HepG2 (cell line): ENCODE data around the gene HES7. TPM values are rescaled to one million over a fixed set of nuclear protein-coding genes. Genes with fewer than 3 reads are reported as not detected.

Source experiments
- ATAC-seq: fragments of 200-7000 bp; cut with Tn5 transposase; 3 replicates; pipeline ENCODE4 v1.9.1; 2020; ENCODE audit warnings: mild to moderate bottlenecking, moderate library complexity
- BruUV-seq: library from RNA; stranded (reverse); fragments of 400-500 nt; replicated peaks from 2 replicates; lab custom pipeline; 2021; lab: Mats Ljungman, UMichigan
- CTCF ChIA-PET: fragments of 300-600 bp; formaldehyde crosslinking; extraction: SDS; loops from one replicate; lab custom pipeline; 2021; ENCODE audit warnings: low total read pairs, inconsistent platforms, low intra/inter-chr PET ratio; lab: Yijun Ruan, JAX
- POLR2A ChIA-PET: fragments of 350-600 bp; sonication (Branson Sonifier 250); formaldehyde crosslinking; loops from one replicate; lab custom pipeline; 2020; ENCODE audit warnings: antibody characterized with exemption, inconsistent platforms; lab: Yijun Ruan, JAX
- DNase-seq: peaks from one replicate; pipeline ENCODE4 v3.0.0-alpha.2; 2015; ENCODE audit warnings: low spot score
- FAIRE-seq: peaks from 3 replicates; lab custom pipeline; 2011; peaks lifted over from hg19 to GRCh38; lab: Jason Lieb, UNC
- H2AFZ ChIP-seq: one replicate; pipeline ENCODE4 v1.6.1; 2011; ENCODE audit warnings: low read length, inconsistent platforms
- H3K27ac ChIP-seq: fragments of 300-600 bp; 3 replicates; pipeline ENCODE4 v1.8.0; 2011; ENCODE audit warnings: mixed run types, mild to moderate bottlenecking, mixed read lengths, low read length, inconsistent platforms; ENCODE audit not compliant: insufficient read depth; ENCODE audit errors: extremely low read length
- H3K27me3 ChIP-seq, 2 experiments: fragments of 200-600 bp in 1 of 2; 2 replicates in 1 of 2; 3 replicates in 1 of 2; pipeline versions ENCODE4 v1.6.0 to v1.8.0; 2011; ENCODE audit warnings: low read length in 2 of 2, mild to moderate bottlenecking in 2 of 2, moderate library complexity in 2 of 2, inconsistent platforms in 1 of 2; ENCODE audit not compliant: insufficient read depth in 2 of 2, control insufficient read depth in 1 of 2
- H3K36me3 ChIP-seq, 2 experiments: fragments of 200-600 bp in 1 of 2; replicated peaks in 1 of 2; 2 replicates in 1 of 2; 3 replicates in 1 of 2; pipeline versions ENCODE4 v1.5.1 to v1.8.0; 2011; ENCODE audit warnings: low read length in 2 of 2, inconsistent platforms in 1 of 2; ENCODE audit not compliant: insufficient read depth in 2 of 2, control insufficient read depth in 1 of 2
- H3K4me1 ChIP-seq: 2 replicates; pipeline ENCODE4 v1.5.1; 2012; ENCODE audit warnings: low read length, inconsistent platforms; ENCODE audit not compliant: insufficient read depth
- H3K4me2 ChIP-seq: 2 replicates; pipeline ENCODE4 v1.6.0; 2011; ENCODE audit warnings: low read depth, low read length, inconsistent platforms
- H3K4me3 ChIP-seq, 3 experiments: fragments of 200-600 bp in 1 of 3; sonication (generic), shearing (Covaris generic) in 1 of 3; replicated peaks in 1 of 3; 2 replicates each; pipeline ENCODE4 v1.5.1; 2011 to 2016; ENCODE audit warnings: low read length in 3 of 3, inconsistent platforms in 2 of 3, low read depth in 2 of 3, mild to moderate bottlenecking in 2 of 3, control low read depth in 1 of 3, mixed read lengths in 1 of 3; ENCODE audit not compliant: insufficient read depth in 1 of 3
- H3K79me2 ChIP-seq: one replicate; pipeline ENCODE4 v1.6.1; 2011; ENCODE audit warnings: low read length, inconsistent platforms; ENCODE audit not compliant: insufficient read depth
- H3K9ac ChIP-seq: 2 replicates; pipeline ENCODE4 v1.6.0; 2011; ENCODE audit warnings: mild to moderate bottlenecking, low read depth, low read length, inconsistent platforms; ENCODE audit not compliant: insufficient read depth
- H3K9me3 ChIP-seq: 2 replicates; pipeline ENCODE4 v1.5.1; 2012; ENCODE audit warnings: mild to moderate bottlenecking, low read length
- H4K20me1 ChIP-seq: 2 replicates; pipeline ENCODE4 v1.6.0; 2011; ENCODE audit warnings: inconsistent platforms, mild to moderate bottlenecking, low read length, moderate library complexity; ENCODE audit not compliant: insufficient read depth
- CBX1 ChIP-seq: IDR thresholded peaks from one replicate; pipeline ENCODE4 v1.6.1; 2016; ENCODE audit warnings: antibody characterized with exemption, low read depth
- DMAP1 ChIP-seq: IDR thresholded peaks from 2 replicates; pipeline ENCODE4 v1.6.1; 2016
- ELF4 ChIP-seq: sonication (generic); formaldehyde crosslinking; IDR thresholded peaks from 2 replicates; pipeline ENCODE4 v1.5.0; 2020; ENCODE audit warnings: missing genetic modification reagents, mild to moderate bottlenecking, moderate library complexity, borderline replicate concordance
- EP300 ChIP-seq, 3 experiments: sonication (generic) in 1 of 3; formaldehyde crosslinking in 1 of 3; IDR thresholded peaks; 2 replicates each; pipeline versions ENCODE4 v1.5.1 to v1.6.1; 2011 to 2020; ENCODE audit warnings: low read depth in 2 of 3, low read length in 2 of 3, borderline replicate concordance in 1 of 3, improper control_type of control experiment in 1 of 3, mild to moderate bottlenecking in 1 of 3, missing genetic modification reagents in 1 of 3, moderate library complexity in 1 of 3
- HOXA3 ChIP-seq: sonication (generic); formaldehyde crosslinking; IDR thresholded peaks from 2 replicates; pipeline ENCODE4 v1.5.0; 2020; ENCODE audit warnings: missing genetic modification reagents
- NCOA2 ChIP-seq: sonication (generic); formaldehyde crosslinking; IDR thresholded peaks from 2 replicates; pipeline ENCODE4 v1.8.0; 2022; ENCODE audit warnings: inconsistent platforms
- POLR2A ChIP-seq, 2 experiments: IDR thresholded peaks; 2 replicates each; pipeline ENCODE4 v1.6.1; 2011; ENCODE audit warnings: low read depth in 2 of 2, low read length in 2 of 2, mild to moderate bottlenecking in 1 of 2, moderate library complexity in 1 of 2; ENCODE audit not compliant: insufficient read depth in 1 of 2
- RAD21 ChIP-seq: fragments of 450-650 bp; formaldehyde crosslinking; IDR thresholded peaks from 2 replicates; pipeline ENCODE4 v1.5.0; 2020; ENCODE audit warnings: mild to moderate bottlenecking
- RAD51 ChIP-seq: fragments of 450-650 bp; IDR thresholded peaks from 2 replicates; pipeline ENCODE4 v1.6.1; 2016; ENCODE audit warnings: borderline replicate concordance
- SMAD9 ChIP-seq: sonication (generic); formaldehyde crosslinking; IDR thresholded peaks from 2 replicates; pipeline ENCODE4 v1.5.1; 2020; ENCODE audit warnings: mild to moderate bottlenecking, missing genetic modification reagents
- STAG1 ChIP-seq: sonication (generic); formaldehyde crosslinking; IDR thresholded peaks from 2 replicates; pipeline ENCODE4 v1.4.0; 2020; ENCODE audit warnings: missing genetic modification reagents
- ZIK1 ChIP-seq: sonication (generic); formaldehyde crosslinking; IDR thresholded peaks from 2 replicates; pipeline ENCODE4 v1.5.0; 2020; ENCODE audit warnings: mild to moderate bottlenecking, low read depth, missing genetic modification reagents, borderline replicate concordance
- ZNF556 ChIP-seq: sonication (generic); formaldehyde crosslinking; IDR thresholded peaks from 2 replicates; pipeline ENCODE4 v1.4.0; 2020; ENCODE audit warnings: mild to moderate bottlenecking, missing genetic modification reagents, borderline replicate concordance
- ZNF615 ChIP-seq: sonication (generic); formaldehyde crosslinking; IDR thresholded peaks from 2 replicates; pipeline ENCODE4 v1.5.0; 2020; ENCODE audit warnings: mild to moderate bottlenecking, missing genetic modification reagents, borderline replicate concordance
- ZNF660 ChIP-seq: sonication (generic); formaldehyde crosslinking; IDR thresholded peaks from 2 replicates; pipeline ENCODE4 v1.5.1; 2020; ENCODE audit warnings: mild to moderate bottlenecking, low read depth, missing genetic modification reagents, borderline replicate concordance
- ZNF672 ChIP-seq: sonication (generic); formaldehyde crosslinking; IDR thresholded peaks from 2 replicates; pipeline ENCODE4 v1.8.1; 2022; ENCODE audit warnings: missing genetic modification reagents
- ZNF687 ChIP-seq: sonication (generic); formaldehyde crosslinking; IDR thresholded peaks from 2 replicates; pipeline ENCODE4 v1.5.1; 2020; ENCODE audit warnings: mild to moderate bottlenecking, missing genetic modification reagents, moderate library complexity
- ZNF761 ChIP-seq: sonication (generic); formaldehyde crosslinking; conservative IDR thresholded peaks from 2 replicates; pipeline ENCODE4 v1.4.0; 2020; ENCODE audit warnings: mild to moderate bottlenecking, missing genetic modification reagents
- WGBS: methylation state at CpG from one replicate; pipeline ENCODE4 v1.1.6; 2017; ENCODE audit warnings: low lambda C conversion rate; 5-methylcytosine and 5-hydroxymethylcytosine counted together
- in situ Hi-C: cut with HindIII; loops from 2 replicates; pipeline ENCODE4 v1.10.0; 2017; ENCODE audit warnings: low pct_unique_long_range_greater_than_20kb; ENCODE audit not compliant: extremely low pct_ligation_motif_present
- intact Hi-C: fragments of 100-400 bp; cut with micrococcal nuclease; formaldehyde crosslinking; loops from one replicate; pipeline ENCODE4 v1.10.0; 2022; ENCODE audit not compliant: unreplicated experiment
- polyA plus RNA-seq, 8 experiments: library from polyadenylated mRNA; depleted of rRNA in 3 of 8; stranded (reverse) in 7 of 8; unstranded in 1 of 8; fragments of >200 nt; fragmentation: Illumina TruSeq in 4 of 8; extraction: Trizol in 4 of 8; gene quantifications; 2 replicates each; pipeline versions ENCODE4 v1.2.1 to v1.2.3, GENCODE V29; 2011 to 2016; ENCODE audit warnings: low read depth in 4 of 8, missing spikeins in 1 of 8, mixed read lengths in 1 of 8; ENCODE audit not compliant: insufficient read depth in 1 of 8
- total RNA-seq, 5 experiments: library from RNA; depleted of rRNA; stranded (reverse); fragments of >200 nt; fragmentation: Illumina TruSeq; extraction: Trizol; gene quantifications; 2 replicates each; pipeline ENCODE4 v1.2.3, GENCODE V29; 2016; ENCODE audit warnings: low read depth in 1 of 5

The HES7 gene
- total and polyA plus RNA-seq, 2 of the 13 experiments (the other 11 are each of a cell fraction or from before 2014, with no cell fraction given) = not detected

- WGBS = 55% methylated on average over 11 of the region's 20 CpGs
- FAIRE-seq = peak; percentile 64
- no peaks in the 10 kb centered on the region for H4K20me1 ChIP-seq
- intact Hi-C loops (loop anchor here (1.0 kb wide), 1 partner anchor 38 kb away; no protein-coding TSS in a partner anchor), in situ Hi-C loops (loop anchor here (5.0 kb wide), 1 partner anchor 36 kb away; the partner anchor contains the start of gene HES7)
- peaks cover 18% of the 10 kb centered on the region for H3K79me2 ChIP-seq
- peak overlapping the region; percentile 73 for H3K27ac ChIP-seq
- peaks cover 59% of the 10 kb centered on the region for H3K4me1 ChIP-seq
- H3K9ac ChIP-seq = no peak overlapping the region; the same call in 1 of the 2 replicates
- no peaks in the 10 kb centered on the region; a peak in 1 of 5 replicates for H3K27me3 ChIP-seq
- ChIA-PET POLR2A (interaction anchor here (1.9 kb wide), 1 partner anchor 15 kb away, joined by 18 read pairs; no protein-coding TSS in a partner anchor), CTCF (interaction anchor here (1.8 to 2.3 kb wide), 2 partner anchors 20 to 37 kb away, joined by 4 to 28 read pairs; no protein-coding TSS in a partner anchor)
- no peak overlapping the region for H2AFZ ChIP-seq
- ATAC-seq = peak; percentile 31
- peaks cover 1 to 7% of the 10 kb centered on the region in 2 experiments; a peak in 3 of 5 replicates for H3K36me3 ChIP-seq
- BruUV-seq = no TSS peak
- no peak overlapping the region for H3K4me3 ChIP-seq
- DNase-seq = peak; percentile 81
- no peaks in the 10 kb centered on the region for H3K9me3 ChIP-seq
- H3K4me2 ChIP-seq = peak overlapping the region; percentile 64
- TF ChIP-seq ZNF672 (CRISPR knock-in tag) (no peak), ZNF556 (no peak), POLR2A (IDR thresholded peaks at IDR 0.05; ENCODE audit: insufficient read depth in 1 of 2, low read depth in 2 of 2, low read length in 2 of 2) (0 out of 4 replicates have a peak, but pooled peaks of 1 of the 2 experiments have one; percentile 42), ZNF687 (peak; percentile 32), ZIK1 (no peak), SMAD9 (CRISPR knock-in tag) (no peak), HOXA3 (CRISPR knock-in tag) (peak; percentile 33; the same call in 1 of the 2 replicates), EP300 (IDR thresholded peaks at IDR 0.05; ENCODE audit: low read depth in 2 of 2, low read length in 2 of 2) (no peak), EP300 (CRISPR knock-in tag; IDR thresholded peaks at IDR 0.05; ENCODE audit: borderline replicate concordance) (0 out of 2 replicates have a peak, but pooled peaks have one; percentile 22), ZNF615 (CRISPR knock-in tag) (no peak), DMAP1 (CRISPR knock-in tag) (no peak), CBX1 (no peak), ELF4 (CRISPR knock-in tag) (no peak), ZNF761 (no peak), RAD21 (CRISPR knock-in tag) (peak; percentile 75), RAD51 (no peak), ZNF660 (no peak), NCOA2 (no peak), STAG1 (CRISPR knock-in tag) (peak; percentile 72)
Measured at GRCh38 chr17:8158267-8159031, 34.5 kb upstream of the HES7 start.
